ENCODE data around the gene PAPLN.
"Not testable (repeated sequence)": the region's sequence is repeated elsewhere in the genome, so short reads cannot be mapped to it uniquely, and the experiment has no call there.

Gene PAPLN

DNA sequence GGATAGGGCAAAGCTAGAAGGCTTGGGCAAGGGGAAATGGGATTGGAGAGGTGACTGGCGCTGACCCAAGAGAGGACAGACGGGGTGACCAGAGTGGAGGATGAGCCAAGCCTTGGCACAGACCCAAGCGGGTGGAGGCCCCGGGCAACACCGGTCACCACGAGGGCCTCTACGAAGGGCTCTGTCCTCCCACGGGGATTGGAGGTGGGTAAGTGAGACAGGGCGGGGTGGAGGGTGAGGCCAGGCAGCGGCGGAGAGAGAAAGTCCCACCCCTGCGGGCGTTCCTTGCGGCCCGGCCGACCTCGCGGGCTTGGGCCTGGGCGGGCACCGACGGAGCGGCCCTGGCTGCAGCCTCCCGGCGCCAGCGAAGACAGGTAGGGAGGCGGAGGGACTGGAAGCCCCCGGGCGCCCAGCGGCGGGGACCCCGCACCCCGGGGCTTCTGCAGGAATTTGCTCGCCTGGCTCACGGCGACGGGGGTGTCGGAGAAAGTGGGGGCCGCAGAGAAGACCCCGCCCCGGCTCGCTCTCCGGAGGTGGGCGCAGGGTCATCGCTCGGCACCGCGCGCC is at the start of gene PAPLN:
PAPLN (plus strand) TSS at position 288 of the 567 bp plus-strand sequence. CDS start 2,273 bp downstream, outside the sequence.
- no peak for DNase-seq

- no peak for DNase-seq
Observed at GRCh38 chr14:73188501-73188911, 48.8 kb upstream of the PAPLN start.

DNA sequence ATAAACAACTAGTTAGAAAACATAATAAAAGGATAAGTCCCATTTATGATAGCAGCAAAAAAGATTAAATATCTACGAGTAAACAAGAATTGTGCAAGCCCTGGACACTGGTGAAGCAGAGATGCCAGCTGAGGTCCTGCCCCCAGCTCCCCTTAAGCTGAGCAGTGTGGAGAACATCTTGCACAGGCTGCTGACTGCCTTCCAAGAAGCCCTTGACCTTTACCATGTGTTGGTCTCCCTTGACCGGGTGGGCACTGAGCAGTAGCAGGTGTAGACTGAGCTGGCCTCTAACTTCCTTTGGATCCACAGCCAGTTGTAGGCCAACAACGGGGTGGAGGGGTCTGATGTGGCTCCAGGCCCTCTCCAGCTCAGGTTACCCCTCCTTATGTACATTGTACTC is 47.7 kb upstream of the PAPLN start:
- no peak for DNase-seq

- DNase-seq, result no peak
Observed at GRCh38 chr14:73191441-73191840, 45.9 kb upstream of the PAPLN start.

DNA sequence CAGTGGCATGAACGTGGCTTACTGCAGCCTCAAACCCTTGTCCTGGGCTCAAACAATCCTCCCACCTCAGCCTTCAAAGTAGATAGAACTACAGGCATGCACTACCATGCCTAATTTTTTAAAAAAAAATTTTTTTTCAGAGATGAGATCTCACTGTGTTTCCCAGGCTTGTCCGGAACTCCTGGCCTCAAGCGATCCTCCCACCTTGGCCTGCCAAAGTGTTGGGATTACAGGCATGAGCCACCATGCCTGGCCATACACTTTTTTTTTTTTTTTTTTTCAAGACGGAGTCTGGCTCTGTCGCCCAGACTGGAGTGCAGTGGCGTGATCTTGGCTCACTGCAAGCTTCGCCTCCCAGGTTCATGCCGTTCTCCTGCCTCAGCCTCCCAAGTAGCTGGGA is 43.0 kb upstream of the PAPLN start:
- not testable (repeated sequence) for DNase-seq

DNA sequence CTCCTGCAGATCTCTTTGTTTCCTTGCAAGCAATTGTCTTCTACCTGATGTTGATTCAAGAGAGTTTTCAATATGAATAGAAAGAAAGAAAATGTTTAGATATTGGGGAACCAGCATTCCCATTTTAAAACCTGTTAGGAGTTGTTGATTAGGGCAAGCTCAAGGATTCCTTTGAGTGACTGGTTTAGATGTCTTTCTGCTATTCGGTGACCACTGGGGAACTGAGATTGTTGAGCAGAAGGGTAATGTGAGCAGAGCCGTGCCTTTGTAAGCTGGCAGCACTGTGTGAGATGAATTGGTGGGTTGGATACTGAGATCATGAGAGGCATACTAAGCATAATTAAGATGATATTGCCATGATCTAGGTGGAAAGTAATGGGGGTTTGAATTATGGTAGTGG is 39.1 kb upstream of the PAPLN start:
- DNase-seq, result no peak

- DNase-seq, result no peak
Observed at GRCh38 chr14:73203527-73203926, 33.8 kb upstream of the PAPLN start.

DNA sequence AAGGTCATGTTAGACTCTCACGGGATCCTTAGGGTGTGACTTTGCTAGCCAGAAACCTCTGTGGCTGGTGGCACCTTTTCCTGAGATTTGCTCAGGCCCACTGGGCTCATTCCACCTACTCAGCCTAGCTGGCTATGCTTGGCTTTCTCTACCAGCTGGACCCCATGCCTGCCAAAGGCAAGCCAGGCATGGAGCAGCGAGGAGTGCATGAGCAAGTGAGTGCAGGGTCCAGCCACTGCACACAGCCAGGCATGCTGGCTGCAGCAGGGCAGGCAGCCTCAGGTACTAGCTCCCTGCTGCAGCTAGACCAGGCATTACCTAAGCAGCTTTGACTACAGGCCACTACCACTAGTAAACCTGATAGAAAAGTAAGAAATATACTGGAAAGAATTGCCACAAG is 29.7 kb upstream of the PAPLN start:
- no peak for DNase-seq

DNA sequence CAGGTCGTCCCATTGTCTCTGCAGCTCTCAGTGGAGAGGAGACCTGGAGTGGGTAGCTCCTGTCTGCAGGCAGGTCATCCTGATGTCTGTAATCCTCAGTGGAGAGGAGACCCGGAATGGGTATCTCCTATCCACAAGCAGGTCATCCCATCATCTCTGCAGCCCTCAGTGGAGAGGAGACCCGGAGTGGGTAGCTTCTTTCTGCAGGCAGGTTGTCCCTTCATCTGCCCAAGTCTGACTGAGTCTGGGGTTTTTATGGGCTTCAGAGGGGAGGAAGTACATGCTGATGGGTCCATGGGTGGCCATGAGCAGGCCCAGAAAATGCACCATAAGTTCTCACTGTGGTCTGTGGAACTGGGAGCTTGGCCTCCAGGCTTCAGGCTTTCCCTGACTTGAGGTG is 28.9 kb upstream of the PAPLN start:
- DNase-seq, result no peak

- no peak for DNase-seq
Observed at GRCh38 chr14:73208846-73209245, 28.5 kb upstream of the PAPLN start.

DNA sequence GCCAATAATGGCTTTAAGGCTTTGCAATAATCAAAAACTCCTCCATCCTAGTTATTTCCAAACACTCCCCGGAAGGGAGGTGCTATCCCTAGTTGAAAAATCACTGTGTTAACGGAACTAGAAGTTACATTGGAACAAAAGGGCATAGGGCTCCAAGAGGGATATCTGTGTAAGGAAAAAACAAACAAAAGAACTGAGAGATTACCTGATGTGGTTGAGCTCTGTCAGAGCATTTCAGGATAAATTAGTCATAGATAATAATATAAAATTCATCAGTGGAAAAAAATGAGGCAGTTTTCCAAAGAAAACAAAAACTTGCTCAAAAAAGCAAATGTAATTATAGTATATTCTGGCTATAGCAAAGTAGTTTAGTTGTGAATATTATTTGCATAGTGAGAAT is 27.4 kb upstream of the PAPLN start:
- DNase-seq, result no peak

- DNase-seq, result no peak
Observed at GRCh38 chr14:73211251-73212040, 25.9 kb upstream of the PAPLN start.

DNA sequence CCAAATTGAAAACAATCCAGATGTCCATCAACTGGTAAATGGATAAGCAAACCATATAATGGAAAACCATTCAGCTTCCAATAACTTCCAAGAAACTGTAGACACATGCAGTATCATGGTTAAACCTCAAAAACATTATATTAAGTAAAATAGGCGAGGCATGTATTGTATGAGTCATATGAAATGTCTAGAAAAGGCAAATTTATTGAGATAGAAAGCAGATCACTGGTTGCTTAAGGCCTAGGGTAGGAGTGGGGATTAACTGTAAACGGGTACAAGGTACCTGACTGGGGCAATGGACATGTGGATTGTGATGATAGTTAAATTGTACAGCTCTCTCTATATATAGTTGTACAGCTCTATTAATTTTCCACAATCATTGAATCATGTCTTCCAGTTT is 21.3 kb upstream of the PAPLN start:
- DNase-seq, result no peak

DNA sequence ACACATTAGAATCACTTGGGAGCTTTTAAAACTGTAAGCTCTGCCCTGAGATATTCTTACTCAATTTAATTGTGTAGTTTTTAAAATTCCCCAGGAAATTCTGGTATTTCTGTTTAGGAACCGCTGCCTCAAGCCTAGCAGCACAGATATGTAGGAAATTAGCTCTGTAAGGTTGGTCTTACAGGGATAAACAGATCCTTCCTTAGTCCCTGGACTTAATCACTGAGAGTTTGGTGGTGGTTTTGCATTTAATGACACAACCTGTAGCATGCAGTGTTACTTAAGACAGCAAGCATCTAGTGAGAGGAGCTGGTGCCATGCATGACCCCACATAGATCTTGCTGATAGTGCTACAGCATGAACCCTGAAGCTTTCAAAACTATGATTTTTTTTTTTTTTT is 19.9 kb upstream of the PAPLN start:
- DNase-seq, result no peak

DNA sequence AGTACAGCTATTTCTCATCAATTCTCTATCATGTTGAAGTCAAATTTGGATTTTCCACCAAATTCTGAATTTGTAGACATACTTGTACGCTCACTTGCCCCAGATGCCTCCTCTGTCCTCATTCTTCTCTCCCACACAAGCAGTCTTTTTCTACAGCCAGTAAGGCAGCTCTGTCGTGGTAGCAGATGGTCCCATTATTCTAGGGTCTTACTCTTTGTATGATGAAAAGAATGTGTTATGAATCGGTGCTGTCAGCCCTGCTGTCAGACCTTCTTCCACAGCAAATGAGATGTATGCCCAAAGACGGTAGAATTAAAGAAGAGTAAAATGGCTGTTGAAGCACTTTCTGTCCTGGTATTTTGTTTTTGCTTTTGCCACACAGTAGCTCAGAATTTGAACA is 17.2 kb upstream of the PAPLN start:
- DNase-seq, result no peak

- no peak for DNase-seq
Observed at GRCh38 chr14:73220634-73221033, 16.7 kb upstream of the PAPLN start.

DNA sequence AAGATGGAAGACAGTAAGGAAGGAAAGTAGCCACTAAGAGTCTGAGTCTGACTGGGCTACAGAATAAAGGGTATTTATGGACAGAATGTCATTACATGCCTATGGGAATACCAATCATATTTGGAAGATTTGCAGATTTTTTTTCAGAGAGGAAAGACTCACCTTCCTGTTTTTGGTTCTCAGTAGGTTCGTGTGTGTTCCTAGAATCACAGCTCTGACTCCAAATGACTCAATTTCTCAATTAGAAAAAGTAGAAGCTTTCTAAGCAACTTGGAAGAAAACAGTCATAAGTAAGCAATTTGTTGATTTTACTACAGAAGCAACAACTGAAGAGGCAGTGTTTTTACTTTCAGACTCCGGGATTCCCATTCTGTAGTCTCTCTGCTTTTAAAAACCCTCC is 15.4 kb upstream of the PAPLN start:
- DNase-seq, result no peak

GRCh38 chr14:73223049-73223448 is 14.3 kb upstream of the PAPLN start:
- DNase-seq, result no peak

- no peak for DNase-seq
Observed at GRCh38 chr14:73225496-73225895, 11.8 kb upstream of the PAPLN start.

DNA sequence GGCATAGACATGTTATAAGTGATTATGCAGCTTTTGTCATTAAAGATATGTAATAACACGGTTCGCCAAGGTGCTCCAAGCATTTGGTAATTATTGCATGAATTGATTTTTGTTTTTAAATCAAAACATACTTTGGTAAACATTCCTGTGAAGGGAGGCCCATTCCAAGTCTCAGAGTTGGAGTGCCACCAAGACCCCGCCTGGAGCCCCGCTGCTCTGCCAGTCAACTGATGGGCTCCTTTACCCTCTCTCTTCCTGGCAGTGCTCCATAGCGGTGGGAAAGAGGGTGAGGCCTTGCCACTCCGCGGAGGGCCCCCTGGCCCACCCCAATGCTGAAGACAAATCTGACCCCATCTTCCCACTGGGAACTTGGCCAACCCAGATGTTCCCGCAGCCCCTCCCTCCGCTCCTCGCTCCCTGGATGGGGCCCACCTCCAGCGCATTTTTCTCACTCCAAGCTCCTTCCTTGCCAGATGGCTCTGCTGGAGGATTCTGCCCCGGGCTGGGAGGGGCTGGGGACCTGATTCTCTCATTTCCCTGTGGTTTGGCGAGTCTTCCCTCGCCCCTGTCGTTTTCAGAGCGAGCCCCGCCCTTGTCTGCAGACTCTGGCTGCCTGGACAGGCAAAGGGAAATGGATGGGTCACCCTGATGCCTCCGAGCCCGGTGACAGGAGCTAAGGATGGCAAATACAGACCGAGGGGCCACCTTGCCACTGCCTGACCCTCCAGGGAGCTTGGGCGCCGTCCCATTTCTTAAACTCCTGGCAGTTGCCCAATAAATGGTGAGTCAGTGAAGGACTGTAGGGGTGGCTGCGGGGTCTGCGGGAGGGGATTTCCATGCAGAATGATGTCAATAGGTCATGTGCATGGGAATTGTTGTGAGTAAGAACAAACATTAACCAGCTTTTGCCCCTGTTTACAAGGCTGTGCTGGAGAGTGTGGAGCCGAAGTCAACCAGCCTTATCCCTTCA is 9.2 kb upstream of the PAPLN start:
- DNase-seq, result no peak

DNA sequence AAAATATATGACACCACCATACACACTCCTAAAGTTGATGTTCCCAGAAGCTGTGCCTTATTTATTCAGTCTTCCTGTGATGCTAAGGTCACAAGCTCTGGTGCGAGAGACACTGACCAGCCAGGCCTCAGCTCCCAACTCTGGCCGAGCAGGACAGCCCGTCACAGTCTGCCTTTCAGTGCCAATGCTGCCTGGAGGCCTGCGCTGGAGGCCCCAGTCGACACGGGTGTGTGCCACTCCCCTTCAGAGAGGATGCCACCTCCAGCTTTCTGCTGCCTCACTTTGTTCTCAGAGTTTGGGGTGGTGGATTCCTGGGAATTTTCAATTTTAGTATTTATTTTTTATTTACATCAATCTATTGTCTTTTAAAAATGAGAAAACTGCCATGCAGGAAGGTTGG is 7.3 kb upstream of the PAPLN start:
- no peak for DNase-seq

- DNase-seq, result no peak
Observed at GRCh38 chr14:73231981-73232851, 5.1 kb upstream of the PAPLN start.

DNA sequence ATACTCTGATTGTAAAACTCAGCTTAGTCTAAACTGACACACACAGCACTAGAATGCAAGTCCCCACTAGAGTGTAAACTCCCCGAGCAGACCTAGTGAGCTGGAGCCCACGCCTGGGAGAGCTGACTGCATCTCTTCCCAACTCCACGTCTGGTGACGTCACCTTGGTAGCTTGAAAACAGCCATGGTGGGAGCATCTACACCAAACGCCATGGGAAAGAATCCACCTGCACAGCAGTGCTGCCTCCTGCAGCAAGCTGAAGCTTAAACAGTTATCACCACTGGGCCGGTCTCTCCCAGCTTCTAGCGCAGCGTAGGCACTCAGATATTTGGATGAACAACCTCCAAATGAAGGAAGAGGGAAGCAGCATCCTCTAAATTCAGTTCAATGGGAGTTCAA is 4.3 kb upstream of the PAPLN start:
- DNase-seq, result no peak

Data from stimulated activated CD4-positive, alpha-beta T cell treated with anti-CD3 and anti-CD28 coated beads, Interleukin-4, amount 100 ng/mL, for 24 hours (primary cell).